Activated CD4-positive, alpha-beta T cell treated with anti-CD3 and anti-CD28 coated beads, Interleukin-10, Interleukin-2, amounts not matched to agents 100 ng/mL and 50 ng/mL, durations not matched to agents 16 hours and 8 hours (primary cell): ENCODE data around the gene PRPF40B.

Source experiments
- DNase-seq: peaks from one replicate; pipeline ENCODE4 v3.0.0-alpha.2; 2020

The PRPF40B gene

DNA sequence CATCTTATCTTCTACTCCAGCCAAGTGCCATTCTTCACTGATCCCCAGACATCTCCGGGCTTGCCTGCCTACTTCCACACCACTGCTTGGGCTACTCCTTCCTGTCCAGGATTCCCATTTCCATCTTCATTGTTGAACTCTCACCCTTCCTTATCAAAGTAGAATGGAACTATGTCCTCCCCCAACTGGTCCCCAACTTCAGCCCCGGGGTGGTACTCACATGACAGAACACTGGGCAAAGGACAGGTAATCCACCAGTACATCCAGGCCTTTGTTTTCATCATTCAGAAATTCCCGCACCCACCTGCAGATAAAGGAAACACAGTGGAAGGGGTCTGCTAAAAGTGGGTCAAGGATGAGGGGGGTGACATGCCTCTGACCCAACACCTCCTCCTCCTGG, 38.4 kb downstream of the PRPF40B start:
- DNase-seq = no peak

DNA sequence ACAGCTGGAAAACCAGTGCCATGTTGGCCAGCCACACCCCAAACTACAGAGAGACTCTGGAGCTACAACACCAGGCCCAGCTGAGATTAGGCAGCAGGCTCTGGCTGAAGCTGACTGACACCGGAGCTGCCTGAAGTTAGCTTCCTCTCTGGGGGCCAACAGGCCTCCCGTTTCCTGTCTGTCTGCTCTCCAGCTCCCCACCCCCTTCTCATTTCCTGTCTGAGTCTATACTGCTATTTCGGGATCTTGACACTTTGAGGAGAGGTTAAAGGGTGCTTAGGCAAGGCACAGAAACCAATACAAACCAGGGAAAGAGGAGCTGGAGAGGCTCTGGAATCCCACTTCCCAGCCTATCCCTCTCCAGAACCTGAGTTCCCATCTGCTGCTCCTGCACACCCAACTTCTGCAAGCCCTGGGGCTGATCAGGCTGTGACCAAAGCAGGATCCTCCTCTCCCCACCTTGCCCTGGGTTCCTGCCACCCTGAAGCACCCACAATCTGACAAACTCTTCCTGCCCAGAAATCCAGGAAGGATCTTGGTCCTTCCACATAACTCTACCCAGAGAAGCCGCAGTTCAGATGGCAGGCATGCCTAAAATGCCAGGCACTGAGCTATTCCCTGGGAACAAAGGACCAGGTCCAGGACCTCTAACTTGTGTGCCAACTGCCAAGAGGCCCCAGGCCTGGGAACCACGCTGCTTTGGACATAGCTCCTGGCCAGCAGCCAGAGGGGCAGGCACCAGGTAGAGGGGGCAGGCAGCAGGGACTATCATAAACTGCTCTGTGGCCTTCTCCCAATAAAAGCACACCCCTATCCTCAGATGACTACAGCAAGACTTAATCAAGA, 39.9 kb downstream of the PRPF40B start:
- peak; percentile 92 for DNase-seq

DNA sequence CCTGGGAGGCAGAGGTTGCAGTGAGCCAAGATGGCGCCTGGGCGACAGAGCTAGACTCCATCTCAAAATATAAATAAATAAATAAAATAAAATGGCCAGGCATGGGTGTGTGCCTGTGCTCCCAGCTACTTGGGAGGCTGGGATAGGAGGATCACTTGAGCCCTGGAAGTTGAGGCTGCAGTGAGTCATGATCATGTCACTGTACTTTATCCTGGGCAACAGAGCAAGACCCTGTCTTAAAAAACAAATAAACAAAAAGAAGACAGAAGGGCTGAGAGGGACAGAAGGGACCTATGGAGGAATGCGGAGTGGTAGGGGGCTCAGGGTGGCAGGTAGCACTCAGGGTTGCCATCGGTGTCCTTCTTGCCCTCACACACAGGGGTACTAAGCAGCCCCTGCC, 40.8 kb downstream of the PRPF40B start:
- DNase-seq = no peak

DNA sequence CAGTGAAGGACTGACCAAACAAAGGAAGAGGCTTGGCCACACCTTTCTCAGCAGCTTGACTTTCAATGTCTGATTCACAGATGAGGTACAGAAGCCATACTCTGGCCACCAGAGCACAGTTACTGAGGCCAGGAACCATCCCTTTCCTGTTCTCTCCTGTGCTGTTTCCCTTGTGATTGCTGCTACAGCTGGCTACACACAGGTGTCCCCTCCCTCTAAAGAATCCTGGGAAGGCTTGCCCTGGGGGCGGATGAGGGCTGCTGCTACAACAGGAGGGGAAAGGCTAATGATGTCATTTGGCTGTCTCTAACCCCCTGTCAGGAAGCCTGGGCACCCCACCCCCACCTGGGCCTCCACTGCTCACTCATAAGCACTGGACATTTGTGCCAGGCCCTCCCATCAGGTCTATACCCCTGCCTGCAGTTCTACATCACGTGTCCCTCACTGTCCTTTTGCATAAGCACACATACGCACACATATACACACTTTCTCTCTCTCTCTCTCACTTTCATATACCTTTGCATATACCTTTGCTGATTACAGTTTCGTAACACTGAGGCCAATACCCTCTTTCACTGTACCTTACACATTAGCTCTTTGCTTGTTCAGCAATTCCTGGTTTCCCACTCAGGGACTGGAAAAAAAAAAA, 41.4 kb downstream of the PRPF40B start:
- no peak for DNase-seq

DNA sequence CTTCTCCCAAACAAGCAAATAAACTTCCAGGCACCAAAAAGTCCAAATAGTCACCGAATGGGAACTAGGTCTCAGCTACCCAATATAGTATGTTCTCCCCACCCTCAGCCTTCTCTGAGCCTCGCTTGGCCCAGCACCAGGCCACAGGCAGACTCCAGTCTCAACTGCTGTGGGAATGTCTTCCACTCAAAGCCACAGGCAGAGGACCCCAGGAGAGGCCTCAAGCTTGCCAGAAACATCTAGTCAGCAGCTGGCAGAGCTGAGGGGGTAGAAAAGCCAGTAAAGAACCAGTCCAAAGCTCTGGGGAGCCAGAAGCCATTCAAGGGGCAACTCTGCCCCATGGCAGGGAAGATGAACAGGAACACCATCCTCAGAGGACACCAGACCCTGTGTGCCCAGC, 42.0 kb downstream of the PRPF40B start:
- DNase-seq = no peak

DNA sequence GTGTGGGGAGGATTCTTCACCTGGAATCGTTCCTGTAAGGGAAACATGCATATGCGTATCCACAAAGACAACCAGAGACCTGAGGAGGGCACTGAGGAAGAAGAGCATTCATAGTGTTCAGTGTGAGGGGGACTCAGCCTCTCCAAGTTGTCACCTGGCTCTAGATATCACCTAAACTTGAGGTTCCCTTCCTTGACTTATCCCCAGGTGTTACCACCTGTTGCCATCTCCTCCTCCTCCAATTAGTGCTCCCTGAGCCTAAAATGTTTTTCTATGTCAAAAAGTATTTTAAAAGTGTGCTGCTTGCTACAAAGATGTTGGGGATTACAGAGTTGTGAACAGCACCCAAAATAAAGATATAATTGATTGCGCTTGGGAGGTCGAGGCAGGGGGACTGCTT, 42.8 kb downstream of the PRPF40B start:
- no peak for DNase-seq

DNA sequence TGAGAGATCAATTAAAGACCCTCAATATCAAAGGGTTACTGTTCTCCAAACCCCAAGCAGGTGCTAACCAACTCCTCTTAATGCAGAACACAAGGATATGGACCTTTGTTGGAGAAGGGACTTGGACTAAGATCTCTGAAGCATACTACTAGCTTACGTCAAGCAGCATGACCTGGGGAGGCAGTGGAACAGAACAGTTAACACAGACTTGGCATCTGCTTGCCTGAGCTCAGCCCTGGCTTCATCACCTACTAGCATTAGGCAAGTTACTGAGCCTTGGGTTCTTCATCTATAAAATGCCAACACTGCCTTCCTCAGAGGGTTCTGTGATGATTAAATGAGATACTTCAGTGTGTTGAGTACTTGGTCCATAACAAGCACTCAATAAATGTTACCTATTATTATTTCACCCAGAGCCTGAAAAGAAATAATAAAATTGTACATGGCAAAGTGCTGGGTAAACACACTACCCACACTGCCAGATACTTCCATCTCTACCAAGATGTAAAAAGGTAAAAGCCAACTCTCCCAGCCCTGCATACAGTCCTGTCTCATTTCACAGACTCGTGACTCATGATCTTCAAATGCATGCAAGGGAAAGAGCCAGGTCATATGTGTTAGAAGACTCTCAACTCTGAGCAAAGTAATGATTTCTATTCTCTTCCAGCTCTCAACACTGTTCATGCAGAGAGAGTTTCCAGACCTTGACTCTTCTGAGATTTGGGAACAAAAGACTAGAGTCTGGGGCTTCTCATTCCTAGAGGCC, 44.1 kb downstream of the PRPF40B start:
- peak; percentile 51 for DNase-seq

DNA sequence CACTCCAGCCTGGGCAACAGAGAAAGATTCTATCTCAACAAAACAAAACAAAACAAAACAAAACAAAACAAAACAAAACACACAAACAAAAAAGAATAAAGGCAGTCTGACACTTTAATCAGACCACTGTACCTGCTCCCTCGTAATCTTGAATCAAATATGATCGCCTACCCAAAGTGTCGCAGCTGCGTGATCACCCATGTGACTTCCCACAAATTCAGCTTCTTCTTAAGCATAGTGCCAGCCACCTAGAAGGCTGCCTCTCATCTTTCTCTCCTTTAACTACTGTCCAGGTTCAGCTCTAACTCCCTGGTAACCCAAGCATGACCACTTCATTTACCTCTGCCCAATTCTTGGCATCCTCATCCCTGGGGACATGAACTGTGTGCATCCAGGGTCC, 46.4 kb downstream of the PRPF40B start:
- no peak for DNase-seq

DNA sequence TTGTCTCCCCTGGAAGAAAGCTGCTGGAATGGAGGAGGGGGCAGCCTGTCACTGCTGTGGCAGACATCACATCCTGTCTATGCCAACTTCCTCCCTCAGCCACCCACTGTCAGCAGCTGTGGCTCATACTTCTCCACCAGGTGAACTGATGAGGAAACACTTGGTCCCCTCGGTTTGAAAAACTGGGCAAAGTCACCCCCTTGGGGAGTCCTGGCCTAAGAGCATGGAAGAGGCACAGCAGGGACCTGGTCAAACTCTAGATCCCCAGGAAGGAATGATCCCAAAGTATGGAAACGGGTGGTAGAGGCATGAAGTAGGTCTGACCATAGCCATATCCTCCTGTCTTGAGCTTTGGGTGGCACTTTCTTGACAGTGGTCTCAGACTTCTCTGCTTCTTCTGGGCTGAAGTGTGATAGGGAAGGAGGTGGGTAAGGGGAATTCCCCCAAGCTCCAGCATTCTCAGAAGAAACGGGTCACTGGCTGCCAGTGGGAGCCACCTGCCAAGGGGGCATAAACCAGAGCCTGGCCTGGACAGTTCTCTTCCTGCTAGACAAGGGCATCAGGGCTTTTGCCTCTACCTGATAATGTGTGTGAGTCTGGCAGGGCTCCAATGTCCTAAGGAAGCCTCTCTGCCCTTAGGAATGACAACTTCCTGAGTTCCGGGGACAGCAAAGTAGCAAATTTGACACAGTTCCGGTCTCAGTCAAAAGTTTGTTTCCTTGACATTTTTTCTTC, 47.8 kb downstream of the PRPF40B start:
- peak; percentile 74 for DNase-seq

DNA sequence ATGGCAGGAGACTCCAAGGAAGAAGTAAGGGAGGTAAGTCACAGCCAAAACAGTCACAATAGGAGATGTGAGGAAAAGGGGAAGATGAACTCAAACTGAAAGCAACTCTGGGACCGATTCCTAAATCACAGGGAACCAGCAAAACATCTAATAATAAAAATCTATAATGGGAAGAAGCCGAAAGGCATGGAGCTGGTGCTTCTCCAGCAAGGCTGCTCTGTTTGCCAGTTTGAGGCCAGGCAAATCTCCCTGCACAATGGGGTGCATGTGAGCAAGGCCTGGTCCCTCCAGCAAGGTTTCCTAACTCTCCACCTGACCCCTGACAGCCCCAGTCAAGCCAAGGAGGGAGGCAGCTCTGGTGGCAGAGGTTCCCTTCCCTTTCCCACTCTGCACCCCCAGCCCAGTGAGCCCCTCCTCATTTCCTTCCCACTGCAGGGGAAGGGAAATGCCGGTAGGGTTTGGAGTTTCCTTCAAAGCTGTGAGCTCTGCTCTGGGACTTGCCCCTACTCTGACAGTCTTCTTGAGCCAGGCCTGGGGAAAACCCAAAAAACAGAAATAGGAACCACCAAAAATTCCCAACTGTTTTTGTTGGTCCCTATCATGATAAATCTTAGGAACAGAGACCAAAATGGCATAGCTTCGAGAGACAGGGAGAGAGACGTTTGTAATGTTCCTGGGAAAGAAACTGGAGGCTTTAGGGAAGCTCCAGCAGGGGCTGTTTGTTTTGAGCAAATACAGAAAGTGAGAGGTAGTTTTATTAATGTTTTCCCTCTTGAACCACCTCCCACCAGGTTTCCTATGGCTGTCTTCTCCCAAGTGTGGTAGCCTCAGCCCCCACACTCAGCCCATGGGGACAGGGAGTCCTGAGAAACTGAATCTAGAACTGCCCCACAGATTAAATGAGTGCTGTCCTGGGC, 49.2 kb downstream of the PRPF40B start:
- no peak for DNase-seq

DNA sequence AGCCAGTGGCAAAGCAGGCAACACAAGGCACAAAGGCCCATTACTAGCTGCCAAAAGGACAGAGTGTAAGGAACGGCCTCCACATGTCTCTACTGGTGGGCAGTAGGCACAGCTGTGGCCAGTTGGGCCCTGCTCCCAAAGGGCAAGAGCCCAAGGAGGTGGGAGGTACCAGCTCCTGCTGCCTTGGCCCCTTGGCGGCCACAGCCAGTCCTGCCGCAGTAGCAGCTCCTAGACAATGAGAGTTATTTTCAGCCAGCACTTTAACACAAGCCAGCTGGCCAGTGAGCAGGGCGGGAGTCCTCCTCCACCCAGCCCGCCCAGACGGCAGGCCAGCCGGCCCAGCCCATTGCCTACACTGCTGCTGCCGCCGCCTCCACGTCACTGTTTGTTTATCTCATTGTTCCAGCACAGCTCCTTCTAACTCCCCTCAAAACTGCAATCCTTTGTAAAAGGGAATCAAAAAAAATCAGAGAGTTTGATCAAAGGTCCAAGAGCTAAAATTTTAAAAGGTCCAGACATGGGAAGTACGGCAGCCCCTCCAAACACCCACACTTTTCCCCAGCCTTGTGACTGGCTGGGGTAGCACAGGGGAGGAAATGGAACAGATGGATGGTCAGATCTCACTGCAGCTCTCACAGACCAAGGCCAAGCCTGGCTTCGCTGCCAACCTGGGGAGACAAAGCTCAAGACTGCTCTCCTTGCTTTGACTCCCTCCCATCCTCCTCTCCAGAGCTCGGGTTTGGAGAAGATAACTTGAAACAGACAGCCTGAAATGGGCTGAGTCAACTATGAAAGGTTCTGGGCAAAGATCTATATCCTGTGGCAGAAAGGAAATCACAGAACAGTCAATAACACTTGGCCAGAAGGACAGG, 50.3 kb downstream of the PRPF40B start:
- DNase-seq = peak; percentile 39

DNA sequence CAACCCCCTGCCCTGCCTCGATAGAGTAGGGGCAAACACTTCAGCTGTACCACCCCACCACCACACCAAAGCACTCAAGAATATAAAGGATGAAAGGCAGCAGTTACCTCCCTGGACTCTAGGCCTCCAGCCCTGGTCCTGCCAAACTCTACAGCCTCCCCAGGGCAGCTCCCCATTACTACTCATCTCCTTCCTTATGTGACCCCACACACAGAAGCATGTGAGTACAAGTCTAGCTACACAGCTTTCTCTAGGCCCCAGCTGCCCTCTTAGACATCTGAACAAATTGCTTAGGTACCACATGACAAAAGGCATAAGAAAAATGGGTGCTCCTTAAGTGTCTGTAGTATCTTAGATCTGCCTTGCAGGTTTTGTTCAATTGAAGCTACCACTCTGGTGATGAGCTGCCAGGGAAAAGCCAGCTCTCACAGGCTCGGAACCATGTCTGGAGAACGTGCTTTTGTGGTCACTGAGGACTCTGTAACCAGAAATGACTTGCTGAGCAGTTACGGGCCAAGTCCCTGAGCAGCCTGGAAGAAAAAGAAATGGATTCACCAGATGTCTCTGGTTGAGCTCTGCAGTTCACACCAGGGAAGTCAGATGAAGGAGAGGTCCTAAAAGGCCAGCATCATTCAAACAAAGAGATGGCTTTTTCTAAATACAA, 51.1 kb downstream of the PRPF40B start:
- no peak for DNase-seq

DNA sequence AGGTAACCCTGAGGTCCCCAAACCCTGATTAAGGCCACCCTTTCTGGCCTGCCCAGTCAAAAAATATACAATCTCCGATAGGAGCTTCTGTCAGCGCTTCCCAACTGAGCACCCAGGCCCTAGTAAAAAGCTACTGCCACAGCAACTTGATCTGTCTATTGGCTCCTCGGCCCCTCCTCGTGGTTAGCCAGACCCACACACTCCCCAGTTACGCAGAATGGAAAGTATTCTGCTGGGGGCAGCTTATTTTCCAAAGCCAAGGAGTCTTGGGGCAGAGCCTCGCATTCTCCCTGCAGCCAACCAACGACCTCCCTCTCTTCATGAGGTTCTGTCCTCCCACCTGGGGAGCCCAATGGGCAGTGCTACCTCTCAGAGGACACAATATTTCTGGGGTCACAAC, 51.8 kb downstream of the PRPF40B start:
- no peak for DNase-seq

DNA sequence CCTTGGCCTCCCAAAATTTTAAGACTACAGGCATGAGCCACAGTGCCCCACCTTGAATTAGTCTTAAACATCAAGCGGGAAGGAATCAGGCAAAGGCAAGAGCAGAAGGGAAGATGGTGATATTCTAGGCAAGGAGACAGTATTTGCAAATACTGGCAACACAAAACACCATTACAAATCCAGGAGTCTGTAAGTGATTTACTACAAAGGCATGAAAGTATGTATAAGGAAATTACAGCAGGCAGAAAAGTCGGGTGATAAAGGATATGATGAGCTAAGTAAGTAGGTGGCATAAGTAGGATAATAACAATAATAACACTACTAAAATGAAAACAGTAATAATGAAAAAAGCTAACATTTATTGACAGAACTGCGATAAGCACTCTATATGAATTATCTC, 55.4 kb downstream of the PRPF40B start:
- DNase-seq = no peak

DNA sequence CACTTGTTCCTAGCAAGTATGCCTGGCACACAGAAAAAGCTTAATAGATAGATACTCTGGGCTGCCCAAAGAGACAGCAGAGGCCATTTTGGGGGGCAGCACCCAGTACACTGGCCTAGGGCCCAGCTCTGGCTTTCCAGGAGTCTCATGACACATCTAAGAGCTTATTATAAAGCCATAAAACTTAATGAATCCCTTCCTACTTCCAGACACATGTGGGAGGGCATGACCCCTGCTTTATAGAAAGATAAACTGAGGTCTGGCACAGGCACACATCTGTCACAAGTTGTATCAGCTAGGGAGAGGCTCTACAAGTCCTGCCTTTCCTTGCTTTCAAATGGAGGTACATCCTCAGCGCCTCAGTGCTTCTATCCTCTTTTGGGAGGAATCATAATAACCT, 56.7 kb downstream of the PRPF40B start:
- DNase-seq = no peak

DNA sequence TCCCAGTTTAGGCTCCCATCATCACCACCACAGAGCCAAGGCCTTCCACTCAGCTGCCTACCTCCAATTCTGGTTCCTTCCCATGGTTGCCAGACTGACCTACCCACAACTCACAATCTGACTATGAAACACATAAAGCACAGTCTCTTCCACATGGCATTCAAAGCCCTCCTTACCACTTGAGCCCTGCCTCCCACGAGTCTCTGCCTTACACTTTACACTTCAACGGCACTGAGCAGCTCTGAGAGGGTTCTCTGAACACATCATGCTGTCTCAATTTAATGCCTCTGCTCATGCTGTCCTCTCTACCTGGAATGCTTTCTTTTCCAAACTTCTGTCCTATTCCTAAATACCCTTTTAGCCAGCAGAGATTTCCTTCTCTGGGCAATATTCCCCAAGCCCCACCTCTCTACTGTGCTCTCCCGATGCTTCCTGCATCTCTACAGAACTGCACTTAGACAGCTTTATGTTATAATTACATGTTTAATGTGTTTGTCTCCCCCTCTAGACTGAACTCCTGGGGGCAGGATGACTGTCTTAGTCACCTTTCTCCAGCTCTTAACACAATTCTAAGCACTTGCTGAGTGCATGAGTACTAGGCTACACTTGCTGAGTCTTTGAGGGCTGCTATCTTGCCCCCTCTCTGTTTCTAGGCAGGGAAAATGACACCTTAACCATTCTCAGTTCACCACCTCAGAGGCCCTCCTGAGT, 60.4 kb downstream of the PRPF40B start:
- no peak for DNase-seq

DNA sequence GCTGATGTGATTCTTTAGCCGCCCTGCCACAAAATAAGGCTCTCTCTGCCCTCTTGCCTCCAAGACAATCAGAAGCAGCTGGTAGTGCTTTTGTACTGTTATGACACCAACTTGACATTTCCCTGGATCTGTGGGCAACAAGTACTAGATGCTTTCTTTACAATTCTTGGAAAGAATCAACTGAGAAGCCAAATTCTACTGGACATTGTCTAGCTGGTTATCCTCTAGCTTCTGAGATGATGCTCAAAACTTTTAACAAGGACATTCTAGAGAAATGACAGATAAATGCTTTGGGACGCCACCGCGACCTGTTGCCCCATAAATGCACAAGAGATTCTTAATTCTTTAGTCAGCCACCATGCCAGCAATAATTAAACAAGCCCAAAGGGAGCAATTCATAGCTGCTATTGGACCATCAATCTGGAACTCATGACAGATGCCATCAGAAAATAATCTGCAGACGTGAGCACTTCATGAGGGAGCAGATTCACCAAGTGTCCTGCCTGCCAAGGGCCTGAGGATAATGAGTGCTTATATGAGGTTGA, 61.0 kb downstream of the PRPF40B start:
- no peak for DNase-seq

DNA sequence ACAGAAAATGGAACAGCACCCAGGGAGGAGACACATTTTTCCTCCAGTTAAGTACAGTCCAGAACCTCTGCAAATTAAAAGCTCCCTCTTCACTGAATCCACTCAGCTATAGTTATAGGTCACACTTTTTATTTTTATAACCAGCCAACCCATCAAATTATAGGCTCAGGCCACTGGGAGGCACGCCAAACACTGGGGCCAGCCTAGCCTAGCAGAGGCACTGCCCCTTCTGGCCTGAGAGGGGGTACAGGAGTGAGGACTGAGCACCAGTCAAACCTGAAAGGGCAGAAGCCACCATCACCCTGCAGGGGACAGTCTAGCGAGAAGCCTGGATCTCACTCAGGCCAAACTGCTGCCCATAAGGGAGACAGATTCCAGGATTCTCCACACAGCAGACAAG, 64.6 kb downstream of the PRPF40B start:
- no peak for DNase-seq

DNA sequence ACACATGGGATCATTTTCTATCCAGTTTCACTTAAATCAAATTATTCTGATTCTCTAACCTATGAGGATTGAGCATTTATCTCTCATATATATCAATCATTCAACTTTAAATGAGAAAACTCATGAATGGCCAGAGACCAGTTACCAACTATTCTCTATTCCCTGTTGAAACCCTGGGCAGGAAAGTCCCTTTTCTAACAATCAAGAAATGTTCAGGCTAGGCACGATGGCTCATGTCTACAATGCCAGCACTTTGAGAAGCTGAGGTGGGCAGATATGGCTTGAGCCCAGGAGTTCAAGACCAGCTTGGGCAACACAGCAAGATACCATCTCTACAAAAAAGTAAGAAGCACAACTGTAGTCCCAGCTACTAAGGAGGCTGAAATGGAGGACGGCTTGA, 65.9 kb downstream of the PRPF40B start:
- no peak for DNase-seq
